ENCODE data around the gene TSPAN12. TPM values are rescaled to one million over a fixed set of nuclear protein-coding genes. Genes with fewer than 3 reads are reported as not detected.

Gene TSPAN12
- total RNA-seq, 1 donor: 1.8 TPM

GRCh38 chr7:120873401-120873800, 15.5 kb upstream of the TSPAN12 start:
- H3K4me1 ChIP-seq (ENCODE audit: insufficient read depth, low read length): no peaks in the 10 kb centered on the region
- no peak for TF ChIP-seq CTCF (IDR thresholded peaks at IDR 0.05; ENCODE audit: extremely low read depth, low read depth, low read length)
- H3K79me2 ChIP-seq (ENCODE audit: insufficient read depth, low read length): no peaks in the 10 kb centered on the region
- no peaks in the 10 kb centered on the region for H4K20me1 ChIP-seq (ENCODE audit: insufficient read depth, low read length)
- no peaks in the 10 kb centered on the region for H3K27me3 ChIP-seq (ENCODE audit: insufficient read depth, low read length)
- H3K27ac ChIP-seq (ENCODE audit: low read depth, low read length): no peak overlapping the region
- no peaks in the 10 kb centered on the region for H3K9me3 ChIP-seq (ENCODE audit: low read depth, low read length)
- no peaks in the 10 kb centered on the region for H3K36me3 ChIP-seq (ENCODE audit: insufficient read depth, low read length)
- no peak overlapping the region for H2AFZ ChIP-seq (ENCODE audit: low read length)
- no peak overlapping the region for H3K4me3 ChIP-seq (ENCODE audit: insufficient read depth, low read length)
- no peak for DNase-seq (ENCODE audit: insufficient read length, low spot score, missing footprints)
- no peak overlapping the region for H3K4me2 ChIP-seq (ENCODE audit: insufficient read depth, low read length)

- DNase-seq (ENCODE audit: insufficient read length, low spot score, missing footprints): no peak
- TF ChIP-seq CTCF (IDR thresholded peaks at IDR 0.05; ENCODE audit: extremely low read depth, low read depth, low read length): no peak
- H3K36me3 ChIP-seq (ENCODE audit: insufficient read depth, low read length): no peaks in the 10 kb centered on the region
Observed at GRCh38 chr7:120869700-120870099, 11.8 kb upstream of the TSPAN12 start.

GRCh38 chr7:120867932-120868331, 10.0 kb upstream of the TSPAN12 start:
- no peak for DNase-seq (ENCODE audit: insufficient read length, low spot score, missing footprints)
- Histone ChIP-seq H2AFZ (ENCODE audit: low read length) (no peak overlapping the region), H3K9me3 (ENCODE audit: low read depth, low read length) (no peaks in the 10 kb centered on the region), H3K4me1 (ENCODE audit: insufficient read depth, low read length) (no peaks in the 10 kb centered on the region), H3K27ac (ENCODE audit: low read depth, low read length) (no peak overlapping the region), H3K79me2 (ENCODE audit: insufficient read depth, low read length) (no peaks in the 10 kb centered on the region), H3K4me3 (ENCODE audit: insufficient read depth, low read length) (no peak overlapping the region), H4K20me1 (ENCODE audit: insufficient read depth, low read length) (no peaks in the 10 kb centered on the region), H3K27me3 (ENCODE audit: insufficient read depth, low read length) (peaks cover 7% of the 10 kb centered on the region), H3K4me2 (ENCODE audit: insufficient read depth, low read length) (no peak overlapping the region), H3K36me3 (ENCODE audit: insufficient read depth, low read length) (no peaks in the 10 kb centered on the region)
- no peak for TF ChIP-seq CTCF (IDR thresholded peaks at IDR 0.05; ENCODE audit: extremely low read depth, low read depth, low read length)

More at GRCh38 chr7:120869700-120870099, 11.8 kb upstream of the TSPAN12 start:
- Histone ChIP-seq H3K27me3 (ENCODE audit: insufficient read depth, low read length) (peaks cover 2% of the 10 kb centered on the region), H3K4me2 (ENCODE audit: insufficient read depth, low read length) (no peak overlapping the region), H2AFZ (ENCODE audit: low read length) (no peak overlapping the region), H3K9me3 (ENCODE audit: low read depth, low read length) (no peaks in the 10 kb centered on the region), H4K20me1 (ENCODE audit: insufficient read depth, low read length) (no peaks in the 10 kb centered on the region), H3K79me2 (ENCODE audit: insufficient read depth, low read length) (no peaks in the 10 kb centered on the region), H3K4me3 (ENCODE audit: insufficient read depth, low read length) (no peak overlapping the region), H3K4me1 (ENCODE audit: insufficient read depth, low read length) (no peaks in the 10 kb centered on the region), H3K27ac (ENCODE audit: low read depth, low read length) (no peak overlapping the region)

- Histone ChIP-seq H3K9me3 (ENCODE audit: low read depth, low read length) (no peaks in the 10 kb centered on the region), H3K4me3 (ENCODE audit: insufficient read depth, low read length) (no peak overlapping the region), H4K20me1 (ENCODE audit: insufficient read depth, low read length) (no peaks in the 10 kb centered on the region), H3K27ac (ENCODE audit: low read depth, low read length) (no peak overlapping the region), H3K27me3 (ENCODE audit: insufficient read depth, low read length) (peaks cover 7% of the 10 kb centered on the region), H3K36me3 (ENCODE audit: insufficient read depth, low read length) (no peaks in the 10 kb centered on the region), H3K4me2 (ENCODE audit: insufficient read depth, low read length) (no peak overlapping the region), H3K4me1 (ENCODE audit: insufficient read depth, low read length) (no peaks in the 10 kb centered on the region), H2AFZ (ENCODE audit: low read length) (no peak overlapping the region), H3K79me2 (ENCODE audit: insufficient read depth, low read length) (no peaks in the 10 kb centered on the region)
- DNase-seq (ENCODE audit: insufficient read length, low spot score, missing footprints): no peak
- no peak for TF ChIP-seq CTCF (IDR thresholded peaks at IDR 0.05; ENCODE audit: extremely low read depth, low read depth, low read length)
Observed at GRCh38 chr7:120865191-120865981, 7.4 kb upstream of the TSPAN12 start.

Measured in osteoblast (primary cell).